HCT116 (cell line): ENCODE data around the gene OTOA. TPM values are rescaled to one million over a fixed set of nuclear protein-coding genes. Genes with fewer than 3 reads are reported as not detected.

ENCODE experiments used
- ATAC-seq: fragments of 200-7000 bp; cut with Tn5 transposase; 2 replicates; pipeline ENCODE4 v1.9.1; 2020; ENCODE audit warnings: mild to moderate bottlenecking, moderate library complexity
- BruUV-seq: library from RNA; stranded (reverse); fragments of 400-500 nt; replicated peaks from 2 replicates; lab custom pipeline; 2021; lab: Mats Ljungman, UMichigan
- CTCF ChIA-PET: fragments of 300-600 bp; sonication (Branson Sonifier 250); formaldehyde crosslinking; loops from one replicate; lab custom pipeline; 2021; ENCODE audit warnings: antibody characterized with exemption; lab: Charles Lee
- POLR2A ChIA-PET: fragments of 300-600, 350-600 bp; sonication (Branson Sonifier 250); formaldehyde crosslinking; loops from one replicate; lab custom pipeline; 2021; ENCODE audit warnings: antibody characterized with exemption; lab: Charles Lee
- RAD21 ChIA-PET, 2 experiments: fragments of 300-600 bp; sonication (Branson Sonifier 250); formaldehyde crosslinking; loops; one replicate each; lab custom pipeline; 2023; ENCODE audit warnings: low total read pairs in 2 of 2; ENCODE audit not compliant: uncharacterized antibody in 2 of 2, unreplicated experiment in 2 of 2, low non-redundant PET in 1 of 2; lab: Charles Lee
- DNase-seq: peaks from one replicate; pipeline ENCODE4 v3.0.0-alpha.2; 2010; ENCODE audit warnings: low read depth, low spot score
- H2AFZ ChIP-seq: fragments of 200-600 bp; shearing (Covaris generic), sonication (generic); 2 replicates; pipeline ENCODE4 v1.6.1; 2017; ENCODE audit warnings: low read depth, mixed run types, mixed read lengths, antibody characterized with exemption, low read length; ENCODE audit not compliant: poor library complexity, severe bottlenecking
- H3K27ac ChIP-seq: 2 replicates; pipeline ENCODE4 v1.5.1; 2012; ENCODE audit warnings: low read depth, low read length
- H3K27me3 ChIP-seq: fragments of 200-600 bp; sonication (generic); 2 replicates; pipeline ENCODE4 v1.6.1; 2016; ENCODE audit warnings: mixed run types, low read length, mixed read lengths; ENCODE audit not compliant: insufficient read depth
- H3K36me3 ChIP-seq, 2 experiments: fragments of 200-500 bp in 1 of 2; fragments of 200-600 bp in 1 of 2; sonication (Bioruptor generic) in 1 of 2; sonication (generic) in 1 of 2; 2 replicates each; pipeline versions ENCODE4 v1.5.1 to v1.6.1; 2014 to 2016; ENCODE audit warnings: low read length in 2 of 2, inconsistent platforms in 1 of 2, mixed read lengths in 1 of 2, mixed run types in 1 of 2; ENCODE audit not compliant: insufficient read depth in 2 of 2, control insufficient read depth in 1 of 2
- H3K4me1 ChIP-seq, 2 experiments: fragments of 200-600 bp in 1 of 2; sonication (generic) in 1 of 2; 2 replicates each; pipeline versions ENCODE4 v1.5.1 to v1.6.1; 2012 to 2017; ENCODE audit warnings: low read length in 2 of 2, inconsistent platforms in 1 of 2, mild to moderate bottlenecking in 1 of 2, mixed read lengths in 1 of 2, mixed run types in 1 of 2, moderate library complexity in 1 of 2; ENCODE audit not compliant: insufficient read depth in 2 of 2, control insufficient read depth in 1 of 2
- H3K4me2 ChIP-seq: fragments of 200-600 bp; sonication (generic); 2 replicates; pipeline ENCODE4 v1.6.1; 2017; ENCODE audit warnings: mixed run types, low read length, mixed read lengths
- H3K4me3 ChIP-seq, 2 experiments: fragments of 200-600 bp in 1 of 2; sonication (generic) in 1 of 2; replicated peaks in 1 of 2; 2 replicates each; pipeline ENCODE4 v1.5.1; 2011 to 2016; ENCODE audit warnings: low read length in 2 of 2, control low read depth in 1 of 2, low read depth in 1 of 2, mild to moderate bottlenecking in 1 of 2, mixed read lengths in 1 of 2, mixed run types in 1 of 2
- H3K79me2 ChIP-seq: fragments of 200-600 bp; sonication (generic); 2 replicates; pipeline ENCODE4 v1.6.1; 2017; ENCODE audit warnings: mild to moderate bottlenecking, mixed run types, low read length, moderate library complexity, mixed read lengths; ENCODE audit not compliant: insufficient read depth
- H3K9ac ChIP-seq: fragments of 200-600 bp; sonication (generic); 2 replicates; pipeline ENCODE4 v1.6.1; 2016; ENCODE audit warnings: low read length, mixed read lengths
- H3K9me2 ChIP-seq: fragments of 200-600 bp; sonication (generic), shearing (Covaris generic); 2 replicates; pipeline ENCODE4 v1.6.1; 2017; ENCODE audit warnings: mixed run types, mild to moderate bottlenecking, moderate library complexity; ENCODE audit not compliant: insufficient read depth
- H3K9me3 ChIP-seq, 2 experiments: fragments of 200-500 bp in 1 of 2; fragments of 200-600 bp in 1 of 2; sonication (Bioruptor generic) in 1 of 2; sonication (generic) in 1 of 2; 2 replicates each; pipeline ENCODE4 v1.6.1; 2014 to 2017; ENCODE audit warnings: low read length in 2 of 2, mixed read lengths in 2 of 2, inconsistent platforms in 1 of 2, low read depth in 1 of 2, mild to moderate bottlenecking in 1 of 2, mixed run types in 1 of 2, moderate library complexity in 1 of 2; ENCODE audit not compliant: control insufficient read depth in 1 of 2, insufficient read depth in 1 of 2
- H4K20me1 ChIP-seq: fragments of 200-600 bp; sonication (generic), shearing (Covaris generic); 2 replicates; pipeline ENCODE4 v1.6.1; 2017; ENCODE audit warnings: mixed run types, mild to moderate bottlenecking, moderate library complexity; ENCODE audit not compliant: insufficient read depth
- CBX3 ChIP-seq: IDR thresholded peaks from 2 replicates; pipeline ENCODE4 v1.6.1; 2012; ENCODE audit warnings: low read depth
- CEBPB ChIP-seq: IDR thresholded peaks from 2 replicates; pipeline ENCODE4 v1.6.1; 2012; ENCODE audit warnings: low read depth
- EGR1 ChIP-seq: IDR thresholded peaks from 2 replicates; pipeline ENCODE4 v1.6.1; 2012; ENCODE audit warnings: low read depth
- ELF1 ChIP-seq: IDR thresholded peaks from 2 replicates; pipeline ENCODE4 v1.6.1; 2012; ENCODE audit warnings: low read depth, borderline replicate concordance
- EZH2 ChIP-seq: fragments of 200-600 bp; sonication (generic); IDR thresholded peaks from 2 replicates; pipeline ENCODE4 v1.6.1; 2017; ENCODE audit warnings: antibody characterized with exemption, mixed run types
- EZH2phosphoT487 ChIP-seq: fragments of 200-600 bp; IDR thresholded peaks from 2 replicates; pipeline ENCODE4 v1.6.1; 2018; ENCODE audit warnings: antibody characterized with exemption, borderline replicate concordance
- FOSL1 ChIP-seq: IDR thresholded peaks from 2 replicates; pipeline ENCODE4 v1.6.1; 2012; ENCODE audit warnings: low read depth
- JUND ChIP-seq: IDR thresholded peaks from 2 replicates; pipeline ENCODE4 v1.6.1; 2012
- MAX ChIP-seq: IDR thresholded peaks from 2 replicates; pipeline ENCODE4 v1.6.1; 2012
- POLR2A ChIP-seq: IDR thresholded peaks from 2 replicates; pipeline ENCODE4 v1.7.0; 2011; ENCODE audit warnings: borderline replicate concordance; ENCODE audit not compliant: insufficient read depth, insufficient read length; ENCODE audit errors: extremely low read depth
- POLR2AphosphoS5 ChIP-seq: IDR thresholded peaks from 2 replicates; pipeline ENCODE4 v1.6.1; 2011; ENCODE audit warnings: mild to moderate bottlenecking, low read depth, low read length, moderate library complexity
- RAD21 ChIP-seq: IDR thresholded peaks from 2 replicates; pipeline ENCODE4 v1.6.1; 2012; ENCODE audit warnings: low read depth, mild to moderate bottlenecking
- SIN3A ChIP-seq: IDR thresholded peaks from 2 replicates; pipeline ENCODE4 v1.6.1; 2012; ENCODE audit warnings: low read depth
- SP1 ChIP-seq: IDR thresholded peaks from 2 replicates; pipeline ENCODE4 v1.6.1; 2012; ENCODE audit warnings: low read depth
- SRF ChIP-seq: IDR thresholded peaks from 2 replicates; pipeline ENCODE4 v1.6.1; 2012; ENCODE audit warnings: low read depth
- TCF7L2 ChIP-seq: IDR thresholded peaks from 2 replicates; pipeline ENCODE4 v1.7.0; 2011; ENCODE audit warnings: borderline replicate concordance, inconsistent platforms; ENCODE audit not compliant: insufficient read depth, insufficient read length; ENCODE audit errors: extremely low read depth
- YY1 ChIP-seq: IDR thresholded peaks from 2 replicates; pipeline ENCODE4 v1.6.1; 2011; ENCODE audit warnings: low read length, low read depth, moderate library complexity, mild to moderate bottlenecking; ENCODE audit not compliant: insufficient replicate concordance; ENCODE audit errors: extremely low read depth
- ZNF274 ChIP-seq: fragments of 200-500 bp; sonication (Bioruptor generic); IDR thresholded peaks from 2 replicates; pipeline ENCODE4 v1.6.1; 2014; ENCODE audit warnings: mild to moderate bottlenecking, low read depth, low read length, inconsistent platforms
- intact Hi-C: fragments of 100-400 bp; cut with micrococcal nuclease; formaldehyde crosslinking; loops from 2 replicates; pipeline ENCODE4 v1.10.0; 2022
- total RNA-seq: library from RNA; stranded (reverse); gene quantifications from one replicate; pipeline ENCODE4 v1.2.1, GENCODE V29; 2021; ENCODE audit not compliant: unreplicated experiment
- TF ChIP-seq, protein P1 (sequence below): IDR thresholded peaks from 2 replicates; pipeline ENCODE4 v1.6.1; 2012
- TF ChIP-seq, protein P2 (sequence below): IDR thresholded peaks from 2 replicates; pipeline ENCODE4 v1.6.1; 2011; ENCODE audit warnings: mild to moderate bottlenecking, low read length, moderate library complexity; ENCODE audit not compliant: insufficient replicate concordance; ENCODE audit errors: extremely low read depth

Gene OTOA
- total RNA-seq, 1 experiment from 2014 or later, result not detected

DNA sequence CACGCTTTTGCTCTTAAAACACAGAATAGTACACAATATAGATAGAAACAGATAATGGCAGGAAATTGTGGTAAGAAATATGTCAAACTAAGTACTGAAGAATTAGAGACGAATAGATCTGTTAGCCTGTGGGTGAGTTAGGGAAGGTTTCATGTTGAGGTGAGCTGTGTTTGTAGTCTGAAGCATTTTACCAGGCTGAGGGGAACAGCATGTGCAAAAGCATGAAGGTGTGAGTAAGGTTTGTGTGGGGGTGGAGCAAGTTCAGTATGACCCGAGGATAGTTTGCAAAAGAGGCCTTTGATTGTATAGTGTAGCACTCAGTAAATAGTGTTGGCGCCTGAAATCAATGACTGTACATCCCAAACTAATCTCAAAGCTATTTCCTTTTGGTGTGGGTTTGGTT is 25.2 kb upstream of the OTOA start:
- Histone ChIP-seq H3K79me2 (no peaks in the 10 kb centered on the region), H3K9me3 (no peaks in the 10 kb centered on the region), H3K9me2 (no peaks in the 10 kb centered on the region), H3K9ac (no peak overlapping the region), H3K27ac (no peak overlapping the region), H4K20me1 (no peaks in the 10 kb centered on the region), H3K4me3 (no peak overlapping the region), H2AFZ (no peak overlapping the region), H3K4me2 (no peak overlapping the region), H3K27me3 (no peaks in the 10 kb centered on the region), H3K4me1 (no peaks in the 10 kb centered on the region), H3K36me3 (no peaks in the 10 kb centered on the region)
- intact Hi-C loops, result no loop called here
- BruUV-seq, result no TSS peak
- no peak for ATAC-seq
- ChIA-PET CTCF (no interaction called here), RAD21 (no interaction called here), POLR2A (no interaction called here)
- TF ChIP-seq EZH2 (no peak), TCF7L2 (no peak), ZNF274 (no peak), CEBPB (no peak), JUND (no peak), CBX3 (no peak)
- TF ChIP-seq, protein P1, sequence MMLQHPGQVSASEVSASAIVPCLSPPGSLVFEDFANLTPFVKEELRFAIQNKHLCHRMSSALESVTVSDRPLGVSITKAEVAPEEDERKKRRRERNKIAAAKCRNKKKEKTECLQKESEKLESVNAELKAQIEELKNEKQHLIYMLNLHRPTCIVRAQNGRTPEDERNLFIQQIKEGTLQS, result no peak
- DNase-seq, result no peak

- no TSS peak for BruUV-seq
- Histone ChIP-seq H3K27ac (no peak overlapping the region), H2AFZ (no peak overlapping the region), H3K36me3 (no peaks in the 10 kb centered on the region), H3K79me2 (no peaks in the 10 kb centered on the region), H3K4me1 (no peaks in the 10 kb centered on the region), H4K20me1 (no peaks in the 10 kb centered on the region), H3K9me3 (no peaks in the 10 kb centered on the region), H3K27me3 (no peaks in the 10 kb centered on the region), H3K4me2 (no peak overlapping the region), H3K4me3 (no peak overlapping the region), H3K9me2 (no peaks in the 10 kb centered on the region), H3K9ac (no peak overlapping the region)
- ChIA-PET POLR2A (no interaction called here), RAD21 (no interaction called here), CTCF (interaction anchor here (0.6 kb wide), 1 partner anchor 386 kb away, joined by 3 read pairs; no protein-coding TSS in a partner anchor)
- ATAC-seq (no peak), DNase-seq (no peak)
- intact Hi-C loops, result no loop called here
- TF ChIP-seq FOSL1 (no peak), SRF (no peak), POLR2A (no peak), POLR2AphosphoS5 (no peak), ELF1 (no peak), SIN3A (no peak), ZNF274 (no peak), MAX (no peak), RAD21 (no peak), JUND (no peak), EZH2 (no peak), YY1 (no peak), EZH2phosphoT487 (no peak), SP1 (no peak), CBX3 (no peak), TCF7L2 (no peak), EGR1 (no peak)
- TF ChIP-seq, protein P2, sequence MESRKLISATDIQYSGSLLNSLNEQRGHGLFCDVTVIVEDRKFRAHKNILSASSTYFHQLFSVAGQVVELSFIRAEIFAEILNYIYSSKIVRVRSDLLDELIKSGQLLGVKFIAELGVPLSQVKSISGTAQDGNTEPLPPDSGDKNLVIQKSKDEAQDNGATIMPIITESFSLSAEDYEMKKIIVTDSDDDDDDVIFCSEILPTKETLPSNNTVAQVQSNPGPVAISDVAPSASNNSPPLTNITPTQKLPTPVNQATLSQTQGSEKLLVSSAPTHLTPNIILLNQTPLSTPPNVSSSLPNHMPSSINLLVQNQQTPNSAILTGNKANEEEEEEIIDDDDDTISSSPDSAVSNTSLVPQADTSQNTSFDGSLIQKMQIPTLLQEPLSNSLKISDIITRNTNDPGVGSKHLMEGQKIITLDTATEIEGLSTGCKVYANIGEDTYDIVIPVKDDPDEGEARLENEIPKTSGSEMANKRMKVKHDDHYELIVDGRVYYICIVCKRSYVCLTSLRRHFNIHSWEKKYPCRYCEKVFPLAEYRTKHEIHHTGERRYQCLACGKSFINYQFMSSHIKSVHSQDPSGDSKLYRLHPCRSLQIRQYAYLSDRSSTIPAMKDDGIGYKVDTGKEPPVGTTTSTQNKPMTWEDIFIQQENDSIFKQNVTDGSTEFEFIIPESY, result no peak
- TF ChIP-seq, protein P1, result no peak
Observed at GRCh38 chr16:21639493-21639892, 24.3 kb upstream of the OTOA start.
